22Rv1 (cell line): ENCODE results near the gene PHYKPL.

ENCODE experiments used
- ZFX ChIP-seq: fragments of 450-650 bp; IDR thresholded peaks from 2 replicates; pipeline ENCODE4 v1.6.1; 2017; ENCODE audit warnings: antibody characterized with exemption, borderline replicate concordance
- TF ChIP-seq, protein P1 (sequence below): fragments of 450-650 bp; IDR thresholded peaks from 2 replicates; pipeline ENCODE4 v1.5.1; 2017; ENCODE audit warnings: mild to moderate bottlenecking

DNA sequence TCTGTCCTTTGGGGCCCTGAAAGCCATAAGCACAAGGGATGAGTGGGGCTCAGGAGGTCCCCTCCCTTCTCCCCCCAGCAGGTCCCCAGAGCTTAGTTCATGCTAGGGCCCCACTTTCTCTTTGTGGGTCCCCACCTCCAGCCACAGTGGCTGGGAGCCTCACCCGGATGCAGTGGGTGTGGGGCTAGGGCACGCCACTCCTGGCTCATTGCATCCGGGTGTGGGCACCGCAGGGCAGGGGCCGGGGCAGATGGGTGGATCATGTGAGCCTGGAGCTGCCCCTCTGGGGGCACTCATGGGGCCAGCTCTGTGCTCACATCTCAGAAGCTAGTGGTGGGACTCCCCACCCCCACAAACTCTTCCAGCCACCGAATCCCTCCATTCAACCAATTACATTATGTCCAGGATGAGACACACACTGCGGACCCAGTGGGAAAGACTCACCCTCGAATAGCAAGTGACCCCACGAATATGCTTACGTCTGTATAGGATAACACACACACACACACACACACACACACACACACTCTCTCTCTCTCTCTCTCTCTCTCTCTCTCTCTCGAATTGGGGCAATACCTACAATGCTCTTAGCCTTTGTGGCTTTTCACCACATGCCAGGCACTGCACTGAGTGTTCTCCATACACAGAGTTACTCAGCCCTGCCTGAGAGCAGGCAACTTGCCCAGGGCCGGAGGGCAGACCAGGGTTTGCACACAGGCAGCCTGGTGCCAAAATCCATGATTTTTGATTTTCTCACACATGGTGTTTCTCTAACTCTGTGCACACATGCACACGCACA lies 16.8 kb upstream of the PHYKPL start:
- TF ChIP-seq, protein P1, sequence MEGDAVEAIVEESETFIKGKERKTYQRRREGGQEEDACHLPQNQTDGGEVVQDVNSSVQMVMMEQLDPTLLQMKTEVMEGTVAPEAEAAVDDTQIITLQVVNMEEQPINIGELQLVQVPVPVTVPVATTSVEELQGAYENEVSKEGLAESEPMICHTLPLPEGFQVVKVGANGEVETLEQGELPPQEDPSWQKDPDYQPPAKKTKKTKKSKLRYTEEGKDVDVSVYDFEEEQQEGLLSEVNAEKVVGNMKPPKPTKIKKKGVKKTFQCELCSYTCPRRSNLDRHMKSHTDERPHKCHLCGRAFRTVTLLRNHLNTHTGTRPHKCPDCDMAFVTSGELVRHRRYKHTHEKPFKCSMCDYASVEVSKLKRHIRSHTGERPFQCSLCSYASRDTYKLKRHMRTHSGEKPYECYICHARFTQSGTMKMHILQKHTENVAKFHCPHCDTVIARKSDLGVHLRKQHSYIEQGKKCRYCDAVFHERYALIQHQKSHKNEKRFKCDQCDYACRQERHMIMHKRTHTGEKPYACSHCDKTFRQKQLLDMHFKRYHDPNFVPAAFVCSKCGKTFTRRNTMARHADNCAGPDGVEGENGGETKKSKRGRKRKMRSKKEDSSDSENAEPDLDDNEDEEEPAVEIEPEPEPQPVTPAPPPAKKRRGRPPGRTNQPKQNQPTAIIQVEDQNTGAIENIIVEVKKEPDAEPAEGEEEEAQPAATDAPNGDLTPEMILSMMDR, result no peak
- TF ChIP-seq ZFX, result no peak
